ENCODE results near the gene GPANK1. TPM values are rescaled to one million over a fixed set of nuclear protein-coding genes. Genes with fewer than 3 reads are reported as not detected.

GPANK1 gene
- total RNA-seq, 4 donors from 2014 or later = 6.9 to 16.0 (median 10.9) TPM

GRCh38 chr6:31634131-31634530 is 30.7 kb downstream of the GPANK1 start:
- Histone ChIP-seq H3K4me1 (no peaks in the 10 kb centered on the region), H3K27ac (no peak overlapping the region), H3K9me3 (no peaks in the 10 kb centered on the region), H3K4me3 (no peak overlapping the region), H3K27me3 (no peaks in the 10 kb centered on the region), H3K36me3 (peaks cover 58 to 100% (median 72%) of the 10 kb centered on the region in 3 donors)
- TF ChIP-seq CTCF (IDR thresholded peaks at IDR 0.05) (no peak), POLR2A (IDR thresholded peaks at IDR 0.05) (no peak)
- DNase-seq = no peak
- intact Hi-C loops (cut with DNase I) = no loop called here
- WGBS, 2 donors = 83% methylated on average over 2 of the region's 3 CpGs; no CpG with 5 or more reads in 1 of the 2 donors

- H3K27ac ChIP-seq = no peak overlapping the region
- no peak for TF ChIP-seq POLR2A (IDR thresholded peaks at IDR 0.05)
- TF ChIP-seq CTCF (IDR thresholded peaks at IDR 0.05) = no peak
- H3K9me3 ChIP-seq = no peaks in the 10 kb centered on the region
- intact Hi-C loops (cut with DNase I) = no loop called here
- H3K36me3 ChIP-seq = peaks cover 63 to 100% (median 79%) of the 10 kb centered on the region in 3 donors
- DNase-seq = no peak
- WGBS, 2 donors = 71 to 83% methylated on average over 1 of the region's 7 CpGs
- H3K27me3 ChIP-seq = no peaks in the 10 kb centered on the region
- H3K4me1 ChIP-seq = no peaks in the 10 kb centered on the region
- H3K4me3 ChIP-seq = no peak overlapping the region
These were observed 31.4 kb downstream of the GPANK1 start for GRCh38 chr6:31633447-31633846.

GRCh38 chr6:31632279-31632946 is 32.4 kb downstream of the GPANK1 start:
- DNase-seq = no peak
- whole genome bisulfite sequencing, 2 donors = 82 to 89% methylated on average over 8 to 17 of the region's 26 CpGs
- intact Hi-C loops (cut with DNase I) = no loop called here
- Histone ChIP-seq H3K4me3 (no peak overlapping the region), H3K27me3 (no peaks in the 10 kb centered on the region), H3K4me1 (no peaks in the 10 kb centered on the region), H3K27ac (no peak overlapping the region), H3K9me3 (no peaks in the 10 kb centered on the region), H3K36me3 (peaks cover 73 to 100% (median 86%) of the 10 kb centered on the region in 3 donors)
- TF ChIP-seq CTCF (IDR thresholded peaks at IDR 0.05) (no peak), POLR2A (IDR thresholded peaks at IDR 0.05) (no peak)

- no peaks in the 10 kb centered on the region for H3K9me3 ChIP-seq
- H3K4me1 ChIP-seq = no peaks in the 10 kb centered on the region
- TF ChIP-seq CTCF (IDR thresholded peaks at IDR 0.05) (no peak), POLR2A (IDR thresholded peaks at IDR 0.05) (no peak)
- no peaks in the 10 kb centered on the region for H3K27me3 ChIP-seq
- H3K27ac ChIP-seq = no peak overlapping the region
- WGBS, 2 donors = 76 to 88% methylated on average over 6 to 9 of the region's 32 CpGs
- H3K36me3 ChIP-seq = peaks cover 80 to 100% (median 84%) of the 10 kb centered on the region in 3 donors
- H3K4me3 ChIP-seq = no peak overlapping the region
- intact Hi-C loops (cut with DNase I) = no loop called here
- DNase-seq = no peak
These were observed 33.0 kb downstream of the GPANK1 start for GRCh38 chr6:31631681-31632278.

GRCh38 chr6:31631209-31631608 is 33.6 kb downstream of the GPANK1 start:
- no peaks in the 10 kb centered on the region for H3K9me3 ChIP-seq
- DNase-seq = no peak
- peaks cover 78 to 100% (median 84%) of the 10 kb centered on the region in 3 donors for H3K36me3 ChIP-seq
- intact Hi-C loops (cut with DNase I) = no loop called here
- no peak overlapping the region for H3K4me3 ChIP-seq
- H3K4me1 ChIP-seq = no peaks in the 10 kb centered on the region
- H3K27ac ChIP-seq = no peak overlapping the region
- WGBS, 2 donors = 78 to 91% methylated on average over 8 of the region's 16 CpGs
- TF ChIP-seq CTCF (IDR thresholded peaks at IDR 0.05) = no peak
- TF ChIP-seq POLR2A (IDR thresholded peaks at IDR 0.05) = no peak
- H3K27me3 ChIP-seq = no peaks in the 10 kb centered on the region

Measured in esophagus squamous epithelium (tissue), 5 donors.